H1 (cell line): ENCODE results near the gene MAPKAPK2. TPM values are rescaled to one million over a fixed set of nuclear protein-coding genes. Genes with fewer than 3 reads are reported as not detected.

Experiments used
- ATF3 ChIP-seq: IDR thresholded peaks from 2 replicates; pipeline ENCODE4 v1.6.1; 2011; ENCODE audit warnings: low read depth, mild to moderate bottlenecking, low read length; ENCODE audit not compliant: insufficient read depth
- GTF2F1 ChIP-seq: IDR thresholded peaks from 2 replicates; pipeline ENCODE4 v1.6.1; 2012; ENCODE audit warnings: low read depth, low read length, improper control_type of control experiment, borderline replicate concordance
- JUN ChIP-seq: IDR thresholded peaks from 2 replicates; pipeline ENCODE4 v1.6.1; 2011; ENCODE audit warnings: low read depth, mild to moderate bottlenecking, improper control_type of control experiment, low read length
- KDM4A ChIP-seq: IDR thresholded peaks from one replicate; pipeline ENCODE4 v1.7.1; 2012; ENCODE audit warnings: low read depth, mild to moderate bottlenecking, moderate library complexity, low read length, inconsistent platforms; ENCODE audit not compliant: severe bottlenecking
- RBBP5 ChIP-seq: IDR thresholded peaks from 2 replicates; pipeline ENCODE4 v1.7.1; 2012; ENCODE audit warnings: low read depth, mild to moderate bottlenecking, inconsistent platforms, low read length, moderate library complexity, borderline replicate concordance
- polyA plus RNA-seq, 7 experiments: library from polyadenylated mRNA; depleted of rRNA in 3 of 7; stranded (reverse) in 5 of 7; unstranded in 2 of 7; fragments of >200 nt in 5 of 7; fragments of 200-250 nt in 2 of 7; gene quantifications; 1 replicate in 5 of 7; 2 replicates in 1 of 7; 4 replicates in 1 of 7; pipeline versions ENCODE4 v1.2.1 to v1.2.3, GENCODE V29; 2011 to 2013; ENCODE audit warnings: missing spikeins in 2 of 7, mixed read lengths in 2 of 7
- total RNA-seq: library from RNA; stranded (reverse); fragmentation: NEBNext Ultra II Directional; extraction: Animal tissue kit (Norgen Biotek cat#: 25700); gene quantifications from 2 replicates; pipeline ENCODE4 v1.2.1, GENCODE V29; 2021

The MAPKAPK2 gene
- total and polyA plus RNA-seq, 2 of the 8 experiments (the other 6 are each of a cell fraction or from before 2014, with no cell fraction given), result 27.5 to 44.9 TPM

DNA sequence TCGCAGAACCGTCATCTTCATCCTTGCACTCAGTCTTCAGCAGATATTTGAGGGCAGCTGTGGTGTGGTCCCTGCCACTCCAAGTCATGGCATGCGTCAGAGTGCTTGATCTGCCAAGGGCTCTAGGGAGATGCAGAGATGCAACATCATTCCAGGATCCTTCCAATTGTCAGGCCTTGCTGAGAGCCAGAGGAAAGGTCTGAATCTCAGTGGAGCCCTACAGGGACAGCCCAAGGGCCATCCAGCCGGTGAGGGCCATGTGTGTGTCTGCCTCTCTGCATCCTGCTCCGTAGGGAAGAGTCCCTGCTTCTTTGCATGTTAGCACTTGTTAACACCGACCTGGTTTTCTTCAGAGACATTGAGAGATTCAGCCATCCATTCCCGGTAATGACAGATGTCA lies 17.6 kb downstream of the MAPKAPK2 start (continued):
- no peak for TF ChIP-seq GTF2F1
- no peak for TF ChIP-seq RBBP5
- no peak for TF ChIP-seq KDM4A
- no peak for TF ChIP-seq JUN
- TF ChIP-seq ATF3, result no peak
- TF ChIP-seq, all 59 proteins: peak for 0
